Mesothelial cell of epicardium (in vitro differentiated cells): Measurements from ENCODE around the gene TMEM94. TPM values are rescaled to one million over a fixed set of nuclear protein-coding genes. Genes with fewer than 3 reads are reported as not detected.

Source experiments
- DNase-seq, 2 experiments: peaks; one replicate each; pipeline ENCODE4 v3.0.0; 2021; ENCODE audit warnings: low spot score in 2 of 2; ENCODE audit not compliant: unreplicated experiment in 2 of 2
- H3K27ac Mint-ChIP-seq: 2 replicates; pipeline ENCODE4 v1.8.0; 2021; ENCODE audit warnings: mixed read lengths
- H3K27me3 Mint-ChIP-seq: 2 replicates; pipeline ENCODE4 v1.8.0; 2021; ENCODE audit warnings: low read depth, mixed read lengths
- H3K36me3 Mint-ChIP-seq: 2 replicates; pipeline ENCODE4 v1.8.0; 2021; ENCODE audit warnings: mixed read lengths
- H3K4me1 Mint-ChIP-seq: 2 replicates; pipeline ENCODE4 v1.8.0; 2021; ENCODE audit warnings: mixed read lengths
- H3K4me3 Mint-ChIP-seq: 2 replicates; pipeline ENCODE4 v1.8.0; 2021; ENCODE audit warnings: mild to moderate bottlenecking, moderate library complexity, mixed read lengths
- H3K9me3 Mint-ChIP-seq: 2 replicates; pipeline ENCODE4 v1.8.0; 2021; ENCODE audit warnings: mixed read lengths
- total RNA-seq: library from RNA; stranded (reverse); gene quantifications from 3 replicates; pipeline ENCODE4 v1.2.1, GENCODE V29; 2021
- TF ChIP-seq, protein P1 (sequence below): fragments of 200-600 bp; sonication (generic); IDR thresholded peaks from one replicate; pipeline ENCODE4 v1.5.0; 2021; ENCODE audit warnings: antibody characterized with exemption; ENCODE audit not compliant: unreplicated experiment

TMEM94 gene
- total RNA-seq, 1 donor from 2014 or later: 126 TPM

- Mint-ChIP-seq H3K27ac (no peak overlapping the region), H3K9me3 (no peaks in the 10 kb centered on the region), H3K4me1 (peaks cover 8% of the 10 kb centered on the region), H3K4me3 (no peak overlapping the region), H3K27me3 (no peaks in the 10 kb centered on the region), H3K36me3 (peaks cover 10% of the 10 kb centered on the region)
- DNase-seq: no peak
- TF ChIP-seq, protein P1, sequence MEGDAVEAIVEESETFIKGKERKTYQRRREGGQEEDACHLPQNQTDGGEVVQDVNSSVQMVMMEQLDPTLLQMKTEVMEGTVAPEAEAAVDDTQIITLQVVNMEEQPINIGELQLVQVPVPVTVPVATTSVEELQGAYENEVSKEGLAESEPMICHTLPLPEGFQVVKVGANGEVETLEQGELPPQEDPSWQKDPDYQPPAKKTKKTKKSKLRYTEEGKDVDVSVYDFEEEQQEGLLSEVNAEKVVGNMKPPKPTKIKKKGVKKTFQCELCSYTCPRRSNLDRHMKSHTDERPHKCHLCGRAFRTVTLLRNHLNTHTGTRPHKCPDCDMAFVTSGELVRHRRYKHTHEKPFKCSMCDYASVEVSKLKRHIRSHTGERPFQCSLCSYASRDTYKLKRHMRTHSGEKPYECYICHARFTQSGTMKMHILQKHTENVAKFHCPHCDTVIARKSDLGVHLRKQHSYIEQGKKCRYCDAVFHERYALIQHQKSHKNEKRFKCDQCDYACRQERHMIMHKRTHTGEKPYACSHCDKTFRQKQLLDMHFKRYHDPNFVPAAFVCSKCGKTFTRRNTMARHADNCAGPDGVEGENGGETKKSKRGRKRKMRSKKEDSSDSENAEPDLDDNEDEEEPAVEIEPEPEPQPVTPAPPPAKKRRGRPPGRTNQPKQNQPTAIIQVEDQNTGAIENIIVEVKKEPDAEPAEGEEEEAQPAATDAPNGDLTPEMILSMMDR: no peak
Observed at GRCh38 chr17:75496005-75496404, 39.6 kb downstream of the TMEM94 start.

DNA sequence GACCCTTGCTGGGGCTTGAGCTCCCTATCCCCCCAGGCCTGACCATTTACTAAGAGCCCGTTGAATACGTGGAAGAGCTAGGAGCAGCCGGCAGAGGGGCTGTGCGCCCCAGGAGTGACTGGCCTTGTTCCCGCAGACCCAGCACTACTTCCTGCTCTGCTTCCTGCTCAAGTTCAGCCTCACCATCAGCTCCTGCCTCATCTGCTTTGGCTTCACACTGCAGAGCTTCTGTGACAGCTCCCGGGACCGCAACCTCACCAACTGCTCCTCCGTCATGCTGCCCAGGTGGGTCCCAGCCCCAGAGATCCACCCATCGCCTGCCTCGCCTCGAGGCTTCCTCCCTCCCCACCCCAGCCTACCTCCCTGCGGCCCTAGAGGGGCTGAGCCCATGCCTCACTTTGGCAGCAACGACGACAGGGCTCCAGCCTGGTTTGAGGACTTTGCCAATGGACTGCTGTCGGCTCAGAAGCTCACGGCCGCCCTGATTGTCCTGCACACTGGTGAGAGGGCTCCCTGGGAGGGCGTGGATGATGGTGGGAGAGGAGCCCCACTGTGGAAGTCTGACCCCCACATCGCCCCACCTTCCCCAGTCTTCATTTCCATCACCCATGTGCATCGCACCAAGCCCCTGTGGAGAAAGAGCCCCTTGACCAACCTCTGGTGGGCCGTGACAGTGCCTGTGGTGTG is 41.7 kb downstream of the TMEM94 start:
- TF ChIP-seq, protein P1: no peak
- Mint-ChIP-seq H3K27me3 (no peaks in the 10 kb centered on the region), H3K4me3 (no peak overlapping the region), H3K36me3 (peaks cover 5% of the 10 kb centered on the region), H3K4me1 (peaks cover 8% of the 10 kb centered on the region), H3K9me3 (no peaks in the 10 kb centered on the region), H3K27ac (no peak overlapping the region)
- no peak for DNase-seq

- peaks cover 5% of the 10 kb centered on the region for H3K36me3 Mint-ChIP-seq
- no peak for DNase-seq
- H3K4me1 Mint-ChIP-seq: peaks cover 8% of the 10 kb centered on the region
- TF ChIP-seq, protein P1: no peak
- H3K27ac Mint-ChIP-seq: peak overlapping the region; percentile 30
- H3K4me3 Mint-ChIP-seq: no peak overlapping the region
- H3K9me3 Mint-ChIP-seq: no peaks in the 10 kb centered on the region
- no peaks in the 10 kb centered on the region for H3K27me3 Mint-ChIP-seq
Observed at GRCh38 chr17:75498726-75499213, 42.3 kb downstream of the TMEM94 start.

DNA sequence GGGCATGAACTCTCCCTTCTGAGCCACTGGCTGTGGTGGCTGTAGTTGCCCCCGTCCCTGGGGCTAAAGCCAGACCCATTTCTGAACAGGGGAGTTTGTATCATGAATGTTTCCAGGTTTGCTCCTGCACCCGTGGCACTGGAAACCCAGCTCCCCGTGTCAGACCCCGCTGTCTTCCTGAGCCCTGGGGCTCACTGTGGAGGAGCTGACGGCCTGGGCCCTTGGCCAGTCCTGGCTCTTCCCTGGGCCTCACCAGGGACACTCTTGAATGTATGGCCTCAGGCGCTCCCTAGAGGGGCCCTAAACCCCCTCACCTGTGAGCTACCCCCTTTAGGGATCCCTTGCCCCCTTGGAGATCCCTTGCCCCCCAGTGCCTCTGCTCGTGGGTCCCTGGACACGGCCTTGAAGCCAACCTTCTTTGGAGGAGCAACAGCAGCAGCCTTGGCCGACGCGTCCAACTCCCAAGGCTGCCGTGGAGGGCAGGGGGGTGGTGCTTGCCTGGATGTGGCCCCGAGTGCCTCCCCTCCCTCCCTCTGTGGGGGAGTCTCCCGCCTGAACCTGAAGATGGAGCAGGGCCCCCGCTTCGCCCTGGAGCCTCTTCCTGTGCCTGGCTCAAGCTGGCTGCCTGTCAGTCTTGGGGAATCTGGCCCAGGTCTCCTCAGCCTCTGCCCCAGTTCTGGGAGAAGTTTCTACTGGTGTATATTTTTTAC is 43.0 kb downstream of the TMEM94 start:
- Mint-ChIP-seq H3K9me3 (no peaks in the 10 kb centered on the region), H3K36me3 (peaks cover 3% of the 10 kb centered on the region), H3K27ac (peak overlapping the region; percentile 56), H3K27me3 (no peaks in the 10 kb centered on the region), H3K4me3 (no peak overlapping the region), H3K4me1 (peaks cover 8% of the 10 kb centered on the region)
- DNase-seq: no peak
- TF ChIP-seq, protein P1: no peak

GRCh38 chr17:75500419-75501216 is 44.2 kb downstream of the TMEM94 start:
- Mint-ChIP-seq H3K9me3 (no peaks in the 10 kb centered on the region), H3K36me3 (peaks cover 6% of the 10 kb centered on the region), H3K27ac (peak overlapping the region; percentile 25), H3K4me3 (no peak overlapping the region), H3K27me3 (no peaks in the 10 kb centered on the region), H3K4me1 (peaks cover 8% of the 10 kb centered on the region)
- TF ChIP-seq, protein P1: no peak
- no peak for DNase-seq
